Measurements from ENCODE around the gene ATG13. TPM values are rescaled to one million over a fixed set of nuclear protein-coding genes. Genes with fewer than 3 reads are reported as not detected.

Gene ATG13
- total RNA-seq, 2 donors from 2014 or later = 96.4 to 130 TPM

- Histone ChIP-seq H3K27me3 (ENCODE audit: control insufficient read depth, insufficient read depth, low read length, poor library complexity, severe bottlenecking) (no peaks in the 10 kb centered on the region), H3K9me3 (ENCODE audit: control insufficient read depth, low read length) (no peaks in the 10 kb centered on the region), H3K27ac (ENCODE audit: low read depth, low read length) (no peak overlapping the region), H3K4me3 (ENCODE audit: low read length) (no peak overlapping the region), H3K4me1 (ENCODE audit: control insufficient read depth, insufficient read depth, low read length) (no peaks in the 10 kb centered on the region), H3K9ac (ENCODE audit: extremely low read depth, low read length, poor library complexity, severe bottlenecking) (no peak overlapping the region), H3K36me3 (ENCODE audit: control insufficient read depth, insufficient read depth, low read length) (peaks cover 38% of the 10 kb centered on the region)
- no peak for DNase-seq
- Mint-ChIP-seq H3K27me3 (ENCODE audit: insufficient read depth) (no peaks in the 10 kb centered on the region), H3K36me3 (ENCODE audit: low read depth) (peaks cover 43% of the 10 kb centered on the region), H3K4me3 (no peak overlapping the region), H3K9me3 (no peaks in the 10 kb centered on the region), H3K27ac (no peak overlapping the region), H3K4me1 (no peaks in the 10 kb centered on the region)
- TF ChIP-seq, protein P1, sequence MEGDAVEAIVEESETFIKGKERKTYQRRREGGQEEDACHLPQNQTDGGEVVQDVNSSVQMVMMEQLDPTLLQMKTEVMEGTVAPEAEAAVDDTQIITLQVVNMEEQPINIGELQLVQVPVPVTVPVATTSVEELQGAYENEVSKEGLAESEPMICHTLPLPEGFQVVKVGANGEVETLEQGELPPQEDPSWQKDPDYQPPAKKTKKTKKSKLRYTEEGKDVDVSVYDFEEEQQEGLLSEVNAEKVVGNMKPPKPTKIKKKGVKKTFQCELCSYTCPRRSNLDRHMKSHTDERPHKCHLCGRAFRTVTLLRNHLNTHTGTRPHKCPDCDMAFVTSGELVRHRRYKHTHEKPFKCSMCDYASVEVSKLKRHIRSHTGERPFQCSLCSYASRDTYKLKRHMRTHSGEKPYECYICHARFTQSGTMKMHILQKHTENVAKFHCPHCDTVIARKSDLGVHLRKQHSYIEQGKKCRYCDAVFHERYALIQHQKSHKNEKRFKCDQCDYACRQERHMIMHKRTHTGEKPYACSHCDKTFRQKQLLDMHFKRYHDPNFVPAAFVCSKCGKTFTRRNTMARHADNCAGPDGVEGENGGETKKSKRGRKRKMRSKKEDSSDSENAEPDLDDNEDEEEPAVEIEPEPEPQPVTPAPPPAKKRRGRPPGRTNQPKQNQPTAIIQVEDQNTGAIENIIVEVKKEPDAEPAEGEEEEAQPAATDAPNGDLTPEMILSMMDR (conservative IDR thresholded peaks at IDR 0.05) = no peak
- 99 to 100% methylated on average over 1 to 3 of the region's 3 CpGs for WGBS, 2 experiments (ENCODE audit: insufficient coverage in 1 of 2, insufficient read length in 1 of 2)
Measured at GRCh38 chr11:46684367-46684766, 67.0 kb downstream of the ATG13 start.

DNA sequence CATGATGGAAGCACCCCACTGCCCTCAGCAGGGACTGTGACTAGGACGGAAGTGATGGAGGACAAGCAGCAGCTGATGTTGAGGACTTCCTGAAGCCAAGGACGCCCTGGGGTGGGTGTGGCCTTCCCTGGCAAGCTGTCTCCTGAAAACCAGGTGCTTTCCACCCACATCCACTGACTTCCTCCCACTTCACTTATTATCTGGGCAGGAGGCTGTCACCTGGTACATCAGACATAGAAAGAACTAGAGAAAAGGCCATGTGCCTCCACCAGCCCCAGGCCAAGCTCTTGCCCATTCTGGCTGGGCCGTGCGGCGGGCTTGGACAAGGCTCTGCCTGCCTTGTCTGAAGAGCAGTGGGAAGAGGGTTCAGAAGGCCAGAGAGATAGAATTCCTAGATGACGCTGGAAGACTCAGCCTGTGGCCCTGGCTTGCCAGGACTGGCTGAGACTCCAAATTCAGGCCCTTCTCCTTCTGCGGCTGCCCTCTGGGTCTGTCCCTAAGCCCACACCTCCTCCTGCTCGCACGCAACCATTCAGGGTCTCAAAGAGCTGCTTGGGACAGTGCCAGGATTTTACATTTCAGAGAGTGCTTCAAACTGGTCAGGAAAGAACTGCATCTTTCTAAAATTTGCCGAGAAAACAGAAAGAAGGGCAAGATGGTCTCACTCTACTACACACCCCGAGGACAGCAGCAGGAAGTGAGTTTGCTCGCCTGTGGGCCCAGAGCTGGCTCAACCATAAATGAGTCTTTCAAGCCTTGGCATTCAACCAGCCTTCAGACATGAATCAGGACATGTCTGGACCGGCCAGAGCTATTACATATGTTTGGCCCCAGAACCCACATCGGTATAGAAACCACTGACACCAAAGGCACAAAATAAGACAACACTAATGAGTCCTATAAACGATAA lies 69.8 kb downstream of the ATG13 start:
- Mint-ChIP-seq H3K27me3 (ENCODE audit: insufficient read depth) (no peaks in the 10 kb centered on the region), H3K4me3 (no peak overlapping the region), H3K4me1 (peaks cover 5% of the 10 kb centered on the region), H3K36me3 (ENCODE audit: low read depth) (peaks cover 32% of the 10 kb centered on the region), H3K27ac (no peak overlapping the region), H3K9me3 (no peaks in the 10 kb centered on the region)
- no peaks in the 10 kb centered on the region for H3K9me3 ChIP-seq (ENCODE audit: control insufficient read depth, low read length)
- no peak overlapping the region for H3K27ac ChIP-seq (ENCODE audit: low read depth, low read length)
- H3K27me3 ChIP-seq (ENCODE audit: control insufficient read depth, insufficient read depth, low read length, poor library complexity, severe bottlenecking) = no peaks in the 10 kb centered on the region
- no peaks in the 10 kb centered on the region for H3K4me1 ChIP-seq (ENCODE audit: control insufficient read depth, insufficient read depth, low read length)
- WGBS, 2 experiments (ENCODE audit: insufficient coverage in 1 of 2, insufficient read length in 1 of 2) = 94 to 100% methylated on average over 7 to 15 of the region's 15 CpGs
- no peak overlapping the region for H3K9ac ChIP-seq (ENCODE audit: extremely low read depth, low read length, poor library complexity, severe bottlenecking)
- no peak overlapping the region for H3K4me3 ChIP-seq (ENCODE audit: low read length)
- peaks cover 25% of the 10 kb centered on the region for H3K36me3 ChIP-seq (ENCODE audit: control insufficient read depth, insufficient read depth, low read length)
- DNase-seq = no peak
- TF ChIP-seq, protein P1 (conservative IDR thresholded peaks at IDR 0.05) = no peak

DNA sequence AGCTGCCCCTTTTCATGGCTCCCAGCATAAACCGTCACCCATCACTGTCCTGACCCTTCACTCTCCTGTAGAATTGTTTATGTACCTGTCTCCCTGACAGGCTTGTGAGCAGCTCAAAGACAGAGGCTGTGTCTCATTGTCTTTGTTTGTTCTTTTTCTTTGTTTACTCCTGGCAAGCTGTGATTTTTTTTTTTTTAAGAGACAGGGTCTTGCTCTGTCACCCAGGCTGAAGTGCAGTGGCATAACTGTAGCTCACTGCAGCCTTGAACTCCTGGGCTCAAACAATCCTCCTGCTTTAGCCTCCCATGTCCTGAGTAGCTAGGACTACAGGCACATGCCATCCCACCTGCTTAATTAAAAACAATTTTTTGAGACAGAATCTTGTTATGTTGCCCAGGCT lies 73.3 kb downstream of the ATG13 start:
- TF ChIP-seq, protein P1 (conservative IDR thresholded peaks at IDR 0.05) = no peak
- no peaks in the 10 kb centered on the region for H3K9me3 Mint-ChIP-seq
- WGBS, 2 experiments (ENCODE audit: insufficient coverage in 1 of 2, insufficient read length in 1 of 2) = 87 to 100% methylated on average over 1 of the region's 1 CpG
- no peaks in the 10 kb centered on the region for H3K4me1 ChIP-seq (ENCODE audit: control insufficient read depth, insufficient read depth, low read length)
- no peak overlapping the region for H3K4me3 Mint-ChIP-seq
- no peak overlapping the region for H3K4me3 ChIP-seq (ENCODE audit: low read length)
- no peaks in the 10 kb centered on the region for H3K27me3 Mint-ChIP-seq (ENCODE audit: insufficient read depth)
- H3K27ac ChIP-seq (ENCODE audit: low read depth, low read length) = no peak overlapping the region
- DNase-seq = no peak
- H3K4me1 Mint-ChIP-seq = peaks cover 5% of the 10 kb centered on the region
- no peak overlapping the region for H3K27ac Mint-ChIP-seq
- no peaks in the 10 kb centered on the region for H3K9me3 ChIP-seq (ENCODE audit: control insufficient read depth, low read length)
- peaks cover 38% of the 10 kb centered on the region for H3K36me3 Mint-ChIP-seq (ENCODE audit: low read depth)
- H3K36me3 ChIP-seq (ENCODE audit: control insufficient read depth, insufficient read depth, low read length) = peaks cover 42% of the 10 kb centered on the region
- H3K9ac ChIP-seq (ENCODE audit: extremely low read depth, low read length, poor library complexity, severe bottlenecking) = no peak overlapping the region
- H3K27me3 ChIP-seq (ENCODE audit: control insufficient read depth, insufficient read depth, low read length, poor library complexity, severe bottlenecking) = no peaks in the 10 kb centered on the region

Measured in endodermal cell (in vitro differentiated cells).